RWPE1 (cell line): ENCODE results near the gene AGA.
A peak's percentile ranks its signal among the peaks of the same experiment; 100 is the strongest.

Experiments
- CTCF ChIA-PET: fragments of 350-600 bp; sonication (Branson Sonifier 250); formaldehyde crosslinking; extraction: SDS; loops from one replicate; lab custom pipeline; 2021; lab: Yijun Ruan, JAX
- POLR2A ChIA-PET: fragments of 400-600 bp; formaldehyde crosslinking; extraction: SDS; loops from one replicate; lab custom pipeline; 2020; ENCODE audit warnings: antibody characterized with exemption; ENCODE audit not compliant: low non-redundant PET; lab: Yijun Ruan, JAX
- DNase-seq: peaks from one replicate; pipeline ENCODE4 v3.0.0; 2012; ENCODE audit warnings: low spot score
- H3K27ac ChIP-seq: fragments of 450-650 bp; 2 replicates; pipeline ENCODE4 v1.5.1; 2017
- CTCF ChIP-seq: fragments of 450-650 bp; conservative IDR thresholded peaks from 2 replicates; pipeline ENCODE4 v1.5.1; 2017; ENCODE audit warnings: low read depth, mild to moderate bottlenecking

AGA gene

GRCh38 chr4:177441803-177442622 is at the start of gene AGA:
Gene AGA, minus strand, starts transcription at chr4:177442437. Its CDS starts 62 bp downstream, at chr4:177442375.
- peak within 1 kb of the TSS; percentile 96 for H3K27ac ChIP-seq
- TF ChIP-seq CTCF, result no peak
- CTCF ChIA-PET, result interaction anchor here (0.6 to 0.8 kb wide), 4 partner anchors 25 to 454 kb away, joined by 3 read pairs; no protein-coding TSS in a partner anchor
- DNase-seq, result peak; percentile 95
- POLR2A ChIA-PET, result interaction anchor here (0.5 to 1.0 kb wide), 4 partner anchors 11 to 329 kb away, joined by 3 to 6 read pairs (median 3); no protein-coding TSS in a partner anchor

- ChIA-PET POLR2A (no interaction called here), CTCF (no interaction called here)
- H3K27ac ChIP-seq, result no peak overlapping the region
- DNase-seq, result no peak
- TF ChIP-seq CTCF, result no peak
Measured at GRCh38 chr4:177492022-177492421, 49.8 kb upstream of the AGA start.

- ChIA-PET POLR2A (no interaction called here), CTCF (no interaction called here)
- no peak for DNase-seq
Measured at GRCh38 chr4:177490769-177491168, 48.5 kb upstream of the AGA start.

GRCh38 chr4:177489471-177490246 is 47.4 kb upstream of the AGA start:
- CTCF ChIA-PET, result interaction anchor here (1.0 kb wide), 1 partner anchor 11 kb away, joined by 4 read pairs; no protein-coding TSS in a partner anchor
- H3K27ac ChIP-seq, result no peak overlapping the region
- no peak for DNase-seq
- POLR2A ChIA-PET, result no interaction called here
- no peak for TF ChIP-seq CTCF

More at GRCh38 chr4:177490769-177491168, 48.5 kb upstream of the AGA start:
- no peak for TF ChIP-seq CTCF
- no peak overlapping the region for H3K27ac ChIP-seq

GRCh38 chr4:177487977-177488376 is 45.7 kb upstream of the AGA start:
- TF ChIP-seq CTCF, result no peak
- no peak overlapping the region for H3K27ac ChIP-seq
- POLR2A ChIA-PET, result no interaction called here
- DNase-seq, result no peak
- CTCF ChIA-PET, result no interaction called here

- no peak for DNase-seq
- ChIA-PET CTCF (no interaction called here), POLR2A (no interaction called here)
- no peak overlapping the region for H3K27ac ChIP-seq
- no peak for TF ChIP-seq CTCF
Measured at GRCh38 chr4:177485528-177485927, 43.3 kb upstream of the AGA start.
